ENCODE measurements around the gene MYZAP. TPM values are rescaled to one million over a fixed set of nuclear protein-coding genes. Genes with fewer than 3 reads are reported as not detected.
"Not testable (repeated sequence)": the region's sequence is repeated elsewhere in the genome, so short reads cannot be mapped to it uniquely, and the experiment has no call there.

The MYZAP gene
- total RNA-seq, 1 experiment from 2014 or later = 3.4 TPM

DNA sequence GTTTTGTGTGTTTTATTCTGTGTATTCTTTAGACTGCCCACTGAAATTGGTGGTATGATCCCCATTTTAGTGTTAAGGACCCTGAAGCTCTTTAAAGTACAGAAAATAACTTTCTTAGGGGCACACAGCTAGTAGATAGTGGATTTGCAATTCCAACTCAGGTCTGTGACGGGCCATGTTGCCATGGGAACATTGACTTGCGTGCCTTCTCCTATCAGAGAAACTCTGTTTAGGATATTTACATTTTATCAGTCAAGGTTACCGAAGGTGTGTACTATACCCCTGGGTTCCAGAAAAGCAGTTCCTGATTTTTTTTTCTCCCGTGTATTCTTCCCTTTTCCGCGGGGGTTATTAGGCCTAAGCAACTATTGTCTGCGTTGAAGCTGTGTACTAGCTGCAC lies 19.4 kb downstream of the MYZAP start:
- in situ Hi-C loops (cut with HindIII; ENCODE audit: low sequenced_read_pairs) = no loop called here
- DNase-seq (ENCODE audit: low spot score) = no peak

DNA sequence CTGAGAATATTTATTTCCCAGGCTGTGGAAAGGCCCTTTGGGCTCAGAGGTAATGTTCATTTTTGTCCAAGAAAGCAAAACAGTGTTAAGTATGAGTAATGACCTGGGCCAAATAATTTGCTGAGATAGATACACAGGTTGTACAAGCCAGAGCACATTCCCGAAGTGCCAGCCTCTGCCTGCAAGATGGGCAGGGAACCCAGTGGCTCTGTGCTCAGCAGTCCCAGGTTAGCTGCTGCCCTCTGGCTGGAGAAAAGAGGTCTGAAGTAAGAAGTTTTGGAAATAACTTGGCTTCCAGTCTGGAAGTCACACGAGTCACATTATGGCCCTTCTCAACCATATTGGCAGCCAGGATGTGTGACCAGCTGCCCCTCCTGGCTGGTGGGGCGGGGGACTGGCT lies 20.2 kb downstream of the MYZAP start:
- DNase-seq (ENCODE audit: low spot score) = peak; percentile 75
- in situ Hi-C loops (cut with HindIII; ENCODE audit: low sequenced_read_pairs) = no loop called here

DNA sequence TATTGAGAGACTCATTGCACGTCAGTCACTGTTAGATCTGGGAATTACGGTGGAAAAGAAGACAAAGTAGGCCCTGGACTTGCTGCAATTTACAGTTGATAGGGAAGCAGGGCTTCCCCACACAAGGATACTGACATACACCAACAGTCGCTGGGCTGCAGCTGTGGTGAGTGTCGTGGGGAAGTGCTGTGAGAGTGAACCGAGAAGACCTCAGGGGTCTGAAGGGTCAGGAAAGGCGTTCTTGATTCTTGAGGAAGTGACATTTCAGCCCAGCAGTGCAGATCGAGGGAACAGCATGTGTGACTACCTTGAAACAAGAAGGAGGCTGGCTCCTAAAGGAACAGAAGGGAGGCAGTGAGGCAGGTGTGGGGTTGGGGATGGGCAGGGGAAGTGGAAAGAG lies 22.5 kb downstream of the MYZAP start:
- in situ Hi-C loops (cut with HindIII; ENCODE audit: low sequenced_read_pairs) = no loop called here
- DNase-seq (ENCODE audit: low spot score) = no peak

DNA sequence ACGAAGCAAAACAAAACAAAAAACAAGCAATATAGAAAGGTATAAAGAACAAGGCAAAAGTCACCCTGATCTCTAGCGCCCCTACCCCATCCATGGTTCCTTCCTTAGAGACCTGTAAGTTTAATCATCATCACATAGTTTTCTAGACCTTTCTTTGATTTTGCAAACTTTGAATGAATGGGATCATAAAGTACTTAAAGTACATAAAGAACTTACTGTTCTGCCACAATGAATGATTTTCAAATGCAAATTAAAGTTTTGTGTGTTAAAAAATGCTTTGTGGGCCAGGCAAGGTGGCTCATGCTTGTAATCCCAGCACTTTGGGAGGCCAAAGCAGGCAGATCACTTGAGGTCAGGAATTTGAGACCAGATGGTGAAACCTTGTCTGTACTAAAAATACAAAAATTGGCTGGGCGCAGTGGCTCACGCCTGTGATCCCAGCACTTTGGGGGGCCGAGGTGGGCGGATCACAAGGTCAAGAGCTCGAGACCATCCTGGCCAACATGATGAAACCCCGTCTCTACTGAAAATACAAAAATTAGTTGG lies 24.3 kb downstream of the MYZAP start:
- DNase-seq (ENCODE audit: low spot score) = peak; percentile 62
- in situ Hi-C loops (cut with HindIII; ENCODE audit: low sequenced_read_pairs) = not testable (repeated sequence)

DNA sequence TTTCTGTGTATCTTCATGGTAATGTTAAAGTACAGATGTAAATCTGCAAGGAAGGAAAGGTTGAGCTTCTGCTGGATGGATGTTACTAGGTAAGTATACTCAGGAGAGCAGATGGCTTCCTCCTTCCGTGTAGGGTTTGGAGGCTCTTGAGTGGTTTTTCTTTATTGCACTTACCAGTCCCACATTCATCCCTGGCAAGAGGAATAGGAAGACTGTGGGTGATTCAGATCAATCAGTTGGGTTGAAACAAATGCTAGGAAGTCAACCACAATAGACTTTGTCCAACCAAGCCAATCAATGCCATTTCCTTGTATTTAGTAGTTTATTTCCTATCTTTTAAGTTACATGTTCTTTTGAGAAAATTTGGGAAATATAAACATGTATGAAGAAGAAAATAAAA lies 26.6 kb downstream of the MYZAP start:
- in situ Hi-C loops (cut with HindIII; ENCODE audit: low sequenced_read_pairs) = no loop called here
- DNase-seq (ENCODE audit: low spot score) = no peak

DNA sequence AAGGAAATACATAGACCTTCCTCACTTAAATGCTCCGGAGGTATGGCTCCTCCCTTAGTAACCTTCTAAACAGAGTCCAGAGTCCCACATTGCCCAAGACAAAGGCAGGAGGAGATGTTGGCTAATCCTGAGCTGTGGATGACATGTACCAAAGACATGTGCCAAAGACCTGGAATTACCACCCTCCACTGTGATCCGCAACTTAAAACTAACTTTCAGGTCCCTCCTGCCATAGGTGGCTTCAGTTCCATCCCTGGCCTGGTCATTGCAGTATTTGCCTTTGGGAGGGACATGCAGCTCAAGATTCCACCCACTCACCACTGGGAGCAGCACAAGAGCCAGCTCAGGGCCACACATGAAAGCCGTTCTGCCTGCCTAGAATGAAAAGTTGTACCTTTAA lies 28.0 kb downstream of the MYZAP start:
- in situ Hi-C loops (cut with HindIII; ENCODE audit: low sequenced_read_pairs) = no loop called here
- DNase-seq (ENCODE audit: low spot score) = no peak

DNA sequence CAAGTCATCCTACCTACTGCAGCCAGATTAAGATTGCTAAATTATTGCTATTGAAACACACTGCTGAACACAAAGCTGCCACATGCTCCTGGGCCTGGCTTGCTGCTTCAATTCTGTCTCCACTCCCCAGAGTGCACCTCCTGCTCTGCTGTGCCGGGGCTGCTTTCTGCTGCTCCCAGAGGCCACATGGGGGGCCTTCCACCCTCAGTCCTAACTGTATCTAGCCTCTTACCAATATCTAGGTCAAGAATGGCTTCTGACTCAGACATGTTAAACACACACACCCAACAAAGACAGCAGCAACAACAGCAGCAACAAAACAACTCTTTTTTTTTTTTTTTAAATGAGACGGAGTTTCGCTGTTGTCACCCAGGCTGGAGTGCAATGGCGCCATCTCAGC lies 33.0 kb downstream of the MYZAP start:
- DNase-seq (ENCODE audit: low spot score) = no peak
- in situ Hi-C loops (cut with HindIII; ENCODE audit: low sequenced_read_pairs) = no loop called here

DNA sequence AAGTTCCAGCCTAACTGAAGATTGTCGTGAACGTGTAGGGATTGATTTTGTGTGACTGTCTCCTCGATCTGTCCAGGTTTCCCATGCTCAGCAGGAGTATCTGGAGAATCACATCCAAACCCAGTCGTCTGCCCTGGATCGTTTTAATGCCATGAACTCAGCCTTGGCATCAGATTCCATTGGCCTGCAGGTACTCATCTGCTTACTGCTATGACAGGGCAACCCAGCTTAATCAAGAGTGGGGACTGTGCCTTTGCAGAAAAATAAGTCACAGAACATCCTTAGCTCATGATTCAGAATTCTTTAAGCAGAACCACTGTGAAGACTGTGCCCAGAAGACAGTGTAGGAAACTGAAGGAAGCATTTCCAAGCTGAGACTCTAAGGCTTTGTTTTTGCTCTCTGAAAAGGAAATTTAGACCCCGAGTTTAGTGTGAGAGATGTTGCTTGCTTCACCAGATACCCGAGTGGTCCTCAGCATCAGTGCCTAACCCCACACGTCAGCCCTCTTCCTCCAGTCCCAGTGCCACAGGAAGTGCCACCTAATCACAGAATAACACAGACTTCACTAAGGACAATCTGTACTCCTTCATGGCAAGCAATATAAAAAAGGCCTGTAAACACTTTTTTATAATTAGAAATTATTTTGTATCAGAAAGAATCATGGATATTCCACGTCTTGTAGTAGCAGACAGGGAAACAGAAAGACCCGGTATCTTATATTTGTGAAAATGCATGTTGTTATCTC lies 34.2 kb downstream of the MYZAP start:
- in situ Hi-C loops (cut with HindIII; ENCODE audit: low sequenced_read_pairs) = no loop called here
- DNase-seq (ENCODE audit: low spot score) = peak; percentile 83

DNA sequence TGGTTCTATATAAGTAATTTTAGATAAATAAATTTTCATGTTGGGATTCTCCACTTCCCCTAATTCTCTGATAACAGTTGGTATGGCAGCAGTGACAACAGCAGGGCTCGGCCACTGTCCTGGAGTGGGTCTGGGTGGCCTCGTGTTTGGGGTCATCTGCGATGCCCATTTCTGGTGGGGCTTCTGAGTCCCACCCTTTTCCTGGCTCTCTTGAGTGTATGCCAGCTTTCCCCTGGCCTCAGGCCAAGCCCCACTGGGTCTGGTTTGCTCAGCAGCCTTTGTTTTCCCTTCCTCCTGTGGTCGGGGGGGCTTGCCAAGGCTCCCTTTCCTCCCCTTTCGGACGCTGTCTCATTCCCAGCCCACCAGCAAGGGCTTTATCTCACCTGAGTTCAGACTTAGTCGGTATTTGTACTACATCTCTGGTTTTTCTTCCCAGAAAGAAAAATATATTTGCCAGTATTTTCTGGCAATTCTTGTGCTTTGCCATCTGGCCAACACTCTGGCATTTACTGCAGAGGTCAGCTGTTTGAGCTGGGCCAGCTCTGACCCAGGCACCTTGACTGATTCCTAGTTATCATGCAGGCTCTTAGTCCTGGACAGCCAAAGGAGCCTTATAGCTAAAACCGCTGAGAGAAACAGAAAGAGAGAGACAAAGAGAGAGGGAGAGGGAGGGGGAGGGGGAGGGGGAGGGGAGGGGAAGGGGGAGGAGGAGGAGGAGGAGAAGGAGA lies 35.2 kb downstream of the MYZAP start:
- peak; percentile 83 for DNase-seq (ENCODE audit: low spot score)
- in situ Hi-C loops (cut with HindIII; ENCODE audit: low sequenced_read_pairs) = no loop called here

DNA sequence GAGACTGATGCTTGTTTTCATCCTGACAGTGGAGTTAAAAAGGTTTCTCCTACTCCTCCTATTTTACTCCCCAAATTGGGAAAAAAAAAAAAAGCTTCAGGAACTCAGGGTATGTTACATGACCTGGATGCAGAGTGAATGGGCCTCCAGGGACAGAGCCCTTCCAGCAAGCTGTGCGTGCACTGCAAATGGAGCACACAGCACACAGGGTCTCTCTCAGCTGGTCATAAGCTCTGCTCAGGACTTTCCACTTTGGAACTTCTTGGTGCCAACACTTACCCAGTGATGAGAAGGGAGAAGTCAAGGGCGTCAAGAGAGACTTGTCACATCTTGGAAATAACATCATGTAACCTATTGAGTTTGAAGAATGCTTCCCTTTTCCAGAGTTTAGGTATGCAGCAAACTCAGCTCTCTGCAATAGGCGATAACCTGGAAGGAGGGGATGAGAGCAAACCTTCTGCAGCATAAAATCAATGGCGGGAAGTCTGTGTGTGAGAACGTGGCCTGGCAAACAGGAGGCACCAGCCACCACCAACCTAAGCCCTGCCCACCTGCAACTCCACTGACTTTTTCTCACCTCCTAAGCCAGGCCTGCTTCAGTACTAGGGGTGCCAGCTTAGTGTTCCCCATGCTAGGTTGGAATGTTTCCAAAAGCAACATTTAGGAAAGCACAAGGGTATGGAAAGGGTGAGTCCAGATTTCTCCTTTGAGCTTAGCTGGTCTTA lies 39.8 kb downstream of the MYZAP start:
- no peak for DNase-seq (ENCODE audit: low spot score)
- in situ Hi-C loops (cut with HindIII; ENCODE audit: low sequenced_read_pairs) = no loop called here

DNA sequence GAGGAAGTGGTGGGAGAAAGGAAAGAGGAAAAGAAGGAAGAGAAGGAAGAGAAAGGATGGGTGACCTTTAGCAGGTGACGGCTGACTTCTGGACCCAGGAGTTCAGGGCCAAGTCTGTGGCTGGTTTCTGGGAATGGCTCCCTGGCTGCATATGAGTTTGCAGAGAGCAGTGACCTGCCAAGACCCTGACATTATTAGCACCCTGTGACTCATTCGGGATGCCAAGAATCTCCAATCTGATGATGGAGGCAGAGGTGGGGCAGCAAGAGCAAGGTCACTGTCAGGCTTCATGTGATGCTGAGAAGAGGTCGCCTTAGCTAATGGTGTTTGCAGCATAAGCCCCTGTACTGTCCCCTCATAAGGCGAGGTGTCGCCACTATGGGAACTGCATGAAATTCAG lies 42.6 kb downstream of the MYZAP start:
- no peak for DNase-seq (ENCODE audit: low spot score)
- in situ Hi-C loops (cut with HindIII; ENCODE audit: low sequenced_read_pairs) = no loop called here

DNA sequence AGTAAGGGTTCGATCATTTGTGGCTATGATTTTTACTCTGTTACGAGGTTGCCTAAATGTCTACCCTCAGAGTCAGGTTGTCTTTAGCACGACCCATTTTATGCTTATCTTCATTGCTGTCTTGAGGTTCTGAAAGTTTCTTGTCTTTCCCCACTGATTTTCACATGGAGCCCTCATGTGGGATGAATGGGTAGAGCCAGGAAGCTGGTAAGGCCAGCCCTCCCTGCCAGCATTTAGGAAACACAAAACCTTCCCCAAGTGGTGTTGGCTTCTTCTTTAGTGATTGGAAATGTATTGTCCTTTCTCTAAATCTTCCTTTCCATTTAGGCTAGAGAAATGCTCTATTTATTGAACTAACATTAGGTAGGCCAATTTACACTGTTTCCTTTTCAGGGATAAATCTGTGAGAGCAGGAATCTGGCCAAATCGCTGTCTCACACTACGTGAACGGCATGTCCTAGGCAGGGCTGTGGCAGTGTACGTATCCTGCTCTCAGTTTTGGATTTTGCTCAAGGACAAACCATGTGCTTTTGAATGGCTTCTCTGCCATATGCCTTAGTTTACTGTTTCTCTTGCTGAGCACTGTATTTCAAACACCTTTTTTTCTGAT lies 43.7 kb downstream of the MYZAP start:
- peak; percentile 92 for DNase-seq (ENCODE audit: low spot score)
- in situ Hi-C loops (cut with HindIII; ENCODE audit: low sequenced_read_pairs) = no loop called here

DNA sequence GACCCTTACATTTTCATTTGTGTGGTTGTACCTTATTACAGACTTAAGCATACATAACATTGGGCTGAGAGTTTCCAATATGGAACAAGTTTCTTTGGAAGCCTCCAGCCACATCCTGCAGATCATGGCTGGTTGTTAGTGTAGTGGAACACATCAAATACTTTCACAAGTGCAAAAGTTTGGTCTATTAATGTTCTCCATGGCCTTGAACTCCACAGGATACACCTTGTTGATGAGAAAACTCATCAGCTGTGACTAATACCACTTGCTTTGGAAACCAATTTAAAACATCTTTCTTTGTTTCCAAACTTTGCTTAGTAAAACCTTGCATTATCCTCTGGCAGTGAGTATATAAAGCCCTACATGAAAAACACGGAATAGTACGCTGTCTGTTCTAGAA lies 46.1 kb downstream of the MYZAP start:
- in situ Hi-C loops (cut with HindIII; ENCODE audit: low sequenced_read_pairs) = no loop called here
- no peak for DNase-seq (ENCODE audit: low spot score)

DNA sequence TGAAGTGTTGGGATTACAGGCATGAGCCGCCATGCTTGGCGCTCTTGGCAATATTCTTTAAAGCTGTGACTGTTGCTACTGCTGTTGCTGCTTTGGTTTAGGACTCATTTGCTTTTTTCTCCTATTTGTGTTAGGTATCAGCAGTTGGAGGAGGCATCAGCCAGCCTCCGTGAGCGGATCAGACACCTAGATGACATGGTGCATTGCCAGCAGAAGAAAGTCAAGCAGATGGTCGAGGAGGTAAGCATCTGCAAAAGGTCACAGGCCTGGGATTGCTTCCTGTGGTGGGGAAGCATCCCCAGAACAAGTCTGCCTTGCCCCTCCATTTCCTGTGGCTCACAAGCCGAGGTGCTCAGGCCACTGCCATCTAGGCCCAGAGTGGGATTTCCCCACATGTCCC lies 47.6 kb downstream of the MYZAP start:
- in situ Hi-C loops (cut with HindIII; ENCODE audit: low sequenced_read_pairs) = no loop called here
- peak; percentile 24 for DNase-seq (ENCODE audit: low spot score)

DNA sequence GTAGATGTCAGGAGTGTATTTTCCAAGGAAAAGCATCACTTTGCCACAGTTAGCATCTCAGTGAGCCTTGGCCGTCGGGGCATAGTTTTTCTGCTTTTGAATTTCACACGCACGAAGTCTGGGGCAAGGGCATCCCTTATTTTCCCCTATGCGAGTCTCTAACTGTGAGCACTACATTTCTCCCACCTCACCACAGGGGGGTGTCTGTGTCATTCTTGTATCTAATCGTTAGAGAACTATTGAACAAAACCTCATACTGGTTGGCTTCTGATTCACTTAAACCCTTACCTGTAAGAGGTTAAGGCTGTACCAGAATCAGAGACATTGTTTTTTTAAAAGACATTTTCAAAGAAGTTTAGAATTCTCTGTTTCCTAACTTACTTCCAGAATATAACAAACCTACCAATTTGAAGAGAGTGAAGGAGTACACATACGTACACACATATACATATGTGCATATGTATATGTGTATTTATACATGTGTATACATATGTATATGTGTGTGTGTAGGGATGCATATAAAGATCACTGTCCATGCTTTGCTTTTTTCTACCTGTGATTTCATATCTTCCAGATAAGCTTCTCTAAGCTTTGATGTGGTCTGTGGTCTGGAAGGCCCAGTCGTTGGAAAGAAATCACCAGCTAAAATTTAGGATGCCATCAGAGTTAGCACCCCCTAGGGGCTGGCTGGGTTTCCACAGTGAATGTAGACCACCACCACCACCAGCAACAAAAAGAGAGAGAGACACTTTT lies 49.4 kb downstream of the MYZAP start:
- DNase-seq (ENCODE audit: low spot score) = no peak
- in situ Hi-C loops (cut with HindIII; ENCODE audit: low sequenced_read_pairs) = loop anchor here (5.0 kb wide), 1 partner anchor 34 kb away; no protein-coding TSS in a partner anchor

DNA sequence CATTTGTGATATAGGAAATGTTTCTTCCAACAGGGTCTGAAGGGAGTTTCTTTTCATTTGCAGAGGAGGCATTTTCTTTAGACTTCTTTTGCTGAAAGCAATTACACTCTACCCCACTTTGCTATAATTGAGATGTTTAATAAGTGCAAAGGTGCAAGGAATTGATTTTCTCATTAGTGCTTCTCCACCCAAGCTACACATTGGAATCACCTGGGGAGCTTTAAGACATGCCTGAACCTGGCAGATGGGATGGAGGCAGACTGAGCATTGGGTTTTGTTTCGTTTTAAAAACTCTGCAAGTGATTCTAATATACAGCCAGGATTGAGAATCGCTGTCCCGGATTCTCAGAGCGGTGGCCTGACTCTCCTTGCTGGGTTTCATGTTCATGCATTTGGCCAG lies 52.1 kb downstream of the MYZAP start:
- in situ Hi-C loops (cut with HindIII; ENCODE audit: low sequenced_read_pairs) = loop anchor here (5.0 kb wide), 1 partner anchor 37 kb away; no protein-coding TSS in a partner anchor
- no peak for DNase-seq (ENCODE audit: low spot score)

DNA sequence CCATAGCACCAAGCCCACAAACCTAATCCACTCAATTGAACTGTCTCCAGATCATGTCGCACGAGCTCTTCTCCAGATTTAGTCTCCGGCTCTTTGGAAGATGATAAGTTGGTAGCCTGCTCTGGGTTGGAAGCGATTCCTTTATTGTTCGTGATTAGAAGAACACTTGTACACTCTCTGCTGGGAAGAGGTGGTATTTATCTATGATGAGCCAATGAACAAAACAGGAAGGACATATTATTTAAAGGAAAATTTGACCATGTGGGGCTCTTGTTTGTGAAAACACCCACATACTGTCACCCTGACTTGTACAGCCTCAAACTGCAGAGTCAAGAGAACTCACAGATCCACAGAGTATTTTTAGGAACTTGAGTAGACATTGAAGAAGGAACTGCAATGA lies 54.4 kb downstream of the MYZAP start:
- no peak for DNase-seq (ENCODE audit: low spot score)
- in situ Hi-C loops (cut with HindIII; ENCODE audit: low sequenced_read_pairs) = no loop called here

DNA sequence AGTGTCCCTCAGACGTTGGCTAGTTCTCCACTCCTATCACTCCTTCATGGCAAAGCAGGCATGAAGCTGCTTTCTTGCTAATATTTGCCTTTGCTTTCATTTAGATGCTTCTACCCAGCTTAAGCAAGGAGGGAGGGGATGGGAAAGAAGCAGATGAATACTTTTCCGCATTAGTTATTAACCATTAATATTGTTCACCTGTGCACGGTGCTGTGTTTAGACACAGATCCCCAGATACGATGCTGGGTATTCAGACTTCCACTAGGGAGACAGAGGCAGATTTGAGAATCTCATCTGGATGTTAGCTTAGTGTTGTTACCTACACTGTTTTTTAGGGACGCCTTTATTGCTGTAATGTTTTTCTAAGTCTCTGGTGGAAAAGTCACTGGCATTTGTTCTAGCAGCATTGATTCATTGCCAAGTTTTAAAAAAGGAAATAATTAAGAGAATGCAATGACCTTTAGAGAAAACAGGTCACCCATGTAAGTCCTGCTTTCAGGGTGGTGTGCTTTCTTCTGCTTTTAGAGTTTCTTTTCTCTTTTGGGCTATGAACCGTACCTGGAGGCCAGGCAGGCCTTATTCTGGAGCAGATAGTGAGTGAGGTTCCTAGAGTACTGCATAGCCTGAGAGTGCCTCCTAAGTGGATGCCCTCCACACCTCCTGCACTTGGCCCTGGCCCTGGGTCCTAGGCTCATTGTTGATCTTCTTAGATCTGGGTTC lies 55.5 kb downstream of the MYZAP start:
- no peak for DNase-seq (ENCODE audit: low spot score)
- in situ Hi-C loops (cut with HindIII; ENCODE audit: low sequenced_read_pairs) = no loop called here

Data from G401 (cell line).